Panc1 (cell line): Measurements from ENCODE around the gene BRPF1. TPM values are rescaled to one million over a fixed set of nuclear protein-coding genes. Genes with fewer than 3 reads are reported as not detected.

ENCODE experiments used
- ATAC-seq: fragments of 200-7000 bp; cut with Tn5 transposase; 2 replicates; pipeline ENCODE4 v1.9.1; 2020; ENCODE audit warnings: mild to moderate bottlenecking, moderate library complexity
- BruUV-seq: library from RNA; stranded (reverse); fragments of 400-500 nt; replicated peaks from 2 replicates; lab custom pipeline; 2021; lab: Mats Ljungman, UMichigan
- CTCF ChIA-PET: fragments of 300-600 bp; sonication (Branson Sonifier 250); formaldehyde crosslinking; loops from one replicate; lab custom pipeline; 2022; ENCODE audit warnings: antibody characterized with exemption; lab: Charles Lee
- POLR2A ChIA-PET: fragments of 300-600 bp; sonication (Branson Sonifier 250); formaldehyde crosslinking; loops from one replicate; lab custom pipeline; 2022; ENCODE audit warnings: antibody characterized with exemption; lab: Charles Lee
- DNase-seq: peaks from one replicate; pipeline ENCODE4 v3.0.0-alpha.2; 2010; ENCODE audit warnings: low read depth, low spot score
- H3K27ac ChIP-seq: 2 replicates; pipeline ENCODE4 v1.5.1; 2011; ENCODE audit warnings: mild to moderate bottlenecking, low read length, inconsistent platforms
- H3K27me3 ChIP-seq: fragments of 200-500 bp; sonication (Bioruptor generic); 2 replicates; pipeline ENCODE4 v1.6.0; 2014; ENCODE audit warnings: low read length, inconsistent platforms; ENCODE audit not compliant: control insufficient read depth, insufficient read depth
- H3K36me3 ChIP-seq: fragments of 200-500 bp; sonication (Bioruptor generic); 2 replicates; pipeline ENCODE4 v1.5.1; 2014; ENCODE audit warnings: inconsistent platforms, mild to moderate bottlenecking, low read length, moderate library complexity; ENCODE audit not compliant: control insufficient read depth, insufficient read depth
- H3K4me1 ChIP-seq: 2 replicates; pipeline ENCODE4 v1.5.1; 2011; ENCODE audit warnings: inconsistent platforms, mild to moderate bottlenecking, low read length, moderate library complexity; ENCODE audit not compliant: control insufficient read depth, insufficient read depth
- H3K4me3 ChIP-seq, 2 experiments: 2 replicates each; pipeline ENCODE4 v1.5.1; 2011 to 2012; ENCODE audit warnings: low read depth in 2 of 2, low read length in 2 of 2, mild to moderate bottlenecking in 2 of 2, inconsistent platforms in 1 of 2, moderate library complexity in 1 of 2
- H3K9me3 ChIP-seq: fragments of 200-500 bp; sonication (Bioruptor generic); 2 replicates; pipeline ENCODE4 v1.5.1; 2014; ENCODE audit warnings: low read depth, mild to moderate bottlenecking, inconsistent platforms, low read length, moderate library complexity; ENCODE audit not compliant: control insufficient read depth, insufficient read depth
- CTCF ChIP-seq: fragments of 450-650 bp; IDR thresholded peaks from 2 replicates; pipeline ENCODE4 v1.5.1; 2017; ENCODE audit warnings: mild to moderate bottlenecking
- POLR2AphosphoS5 ChIP-seq: IDR thresholded peaks from 2 replicates; pipeline ENCODE4 v1.6.1; 2012; ENCODE audit warnings: mild to moderate bottlenecking, low read depth, low read length, moderate library complexity
- REST ChIP-seq, 2 experiments: IDR thresholded peaks; 2 replicates each; pipeline ENCODE4 v1.6.1; 2011 to 2012; ENCODE audit warnings: low read depth in 2 of 2, control low read depth in 1 of 2, low read length in 1 of 2, mild to moderate bottlenecking in 1 of 2, moderate library complexity in 1 of 2; ENCODE audit not compliant: insufficient read depth in 1 of 2
- SIN3A ChIP-seq: IDR thresholded peaks from 2 replicates; pipeline ENCODE4 v1.6.1; 2012; ENCODE audit warnings: low read depth, mild to moderate bottlenecking, low read length, moderate library complexity, borderline replicate concordance; ENCODE audit not compliant: insufficient read depth
- TCF7L2 ChIP-seq: IDR thresholded peaks from 2 replicates; pipeline ENCODE4 v1.6.1; 2011; ENCODE audit warnings: mild to moderate bottlenecking, low read depth, low read length, inconsistent platforms
- in situ Hi-C: cut with HindIII; loops from 2 replicates; pipeline ENCODE4 v1.10.0; 2016; ENCODE audit warnings: low sequenced_read_pairs, low pct_unique_long_range_greater_than_20kb
- intact Hi-C: fragments of 100-400 bp; cut with micrococcal nuclease; formaldehyde crosslinking; loops from one replicate; pipeline ENCODE4 v1.10.0; 2022; ENCODE audit not compliant: unreplicated experiment
- total RNA-seq: library from RNA; stranded (reverse); gene quantifications from one replicate; pipeline ENCODE4 v1.2.1, GENCODE V29; 2021; ENCODE audit not compliant: unreplicated experiment

BRPF1 gene
- total RNA-seq, 1 experiment from 2014 or later = 17.4 TPM

- ChIA-PET POLR2A (no interaction called here), CTCF (no interaction called here)
- H3K27me3 ChIP-seq = no peaks in the 10 kb centered on the region
- in situ Hi-C loops = no loop called here
- H3K36me3 ChIP-seq = no peaks in the 10 kb centered on the region; the same call in 1 of the 2 replicates
- TF ChIP-seq CTCF (no peak), SIN3A (no peak), POLR2AphosphoS5 (no peak), REST (IDR thresholded peaks at IDR 0.05; ENCODE audit: insufficient read depth in 1 of 2, low read depth in 2 of 2, low read length in 1 of 2) (no peak), TCF7L2 (no peak)
- ATAC-seq = no peak
- H3K27ac ChIP-seq = no peak overlapping the region
- DNase-seq = no peak
- intact Hi-C loops = no loop called here
- BruUV-seq = no TSS peak
- H3K4me1 ChIP-seq = no peaks in the 10 kb centered on the region
- no peaks in the 10 kb centered on the region for H3K9me3 ChIP-seq
- H3K4me3 ChIP-seq = no peak overlapping the region
These were observed 48.1 kb upstream of the BRPF1 start for GRCh38 chr3:9683426-9683825.

- no peak for ATAC-seq
- Histone ChIP-seq H3K4me3 (no peak overlapping the region), H3K9me3 (no peaks in the 10 kb centered on the region), H3K27me3 (no peaks in the 10 kb centered on the region), H3K27ac (no peak overlapping the region), H3K4me1 (no peaks in the 10 kb centered on the region), H3K36me3 (no peaks in the 10 kb centered on the region; the same call in 1 of the 2 replicates)
- in situ Hi-C loops = no loop called here
- intact Hi-C loops = no loop called here
- TF ChIP-seq REST (IDR thresholded peaks at IDR 0.05; ENCODE audit: insufficient read depth in 1 of 2, low read depth in 2 of 2, low read length in 1 of 2) = no peak
- no peak for TF ChIP-seq SIN3A
- TF ChIP-seq CTCF = no peak
- no peak for TF ChIP-seq POLR2AphosphoS5
- no peak for TF ChIP-seq TCF7L2
- ChIA-PET POLR2A (no interaction called here), CTCF (no interaction called here)
- DNase-seq = no peak
- no TSS peak for BruUV-seq
These were observed 46.1 kb upstream of the BRPF1 start for GRCh38 chr3:9685216-9686049.
